Measurements from ENCODE around the gene JAZF1. TPM values are rescaled to one million over a fixed set of nuclear protein-coding genes. Genes with fewer than 3 reads are reported as not detected.

The JAZF1 gene
- total RNA-seq, 4 donors from 2014 or later: 27.8 to 36.5 (median 30.5) TPM

- ATAC-seq: no peak
- H3K4me1 ChIP-seq: peaks cover 8 to 63% (median 18%) of the 10 kb centered on the region in 3 donors
These were observed 70.1 kb downstream of the JAZF1 start for GRCh38 chr7:28110427-28111012.

GRCh38 chr7:28108747-28109146, 71.8 kb downstream of the JAZF1 start:
- no peak for ATAC-seq
- Histone ChIP-seq H3K27ac (peak overlapping the region in 2 of 4 donors; percentile 21 to 75), H3K4me1 (peaks cover 13 to 63% (median 14%) of the 10 kb centered on the region in 3 donors), H3K4me3 (no peak overlapping the region), H3K36me3 (no peaks in the 10 kb centered on the region), H3K9me3 (no peaks in the 10 kb centered on the region), H3K27me3 (no peaks in the 10 kb centered on the region)
- WGBS, 2 donors (ENCODE audit: low coverage in 1 of 2): 79 to 92% methylated on average over 3 of the region's 3 CpGs
- TF ChIP-seq CTCF (IDR thresholded peaks at IDR 0.05): no peak
- TF ChIP-seq POLR2AphosphoS5 (IDR thresholded peaks at IDR 0.05): no peak
- no peak for TF ChIP-seq POLR2A (IDR thresholded peaks at IDR 0.05)
- TF ChIP-seq EP300 (IDR thresholded peaks at IDR 0.05): no peak

More at GRCh38 chr7:28110427-28111012, 70.1 kb downstream of the JAZF1 start:
- Histone ChIP-seq H3K27ac (no peak overlapping the region), H3K27me3 (no peaks in the 10 kb centered on the region), H3K4me3 (no peak overlapping the region), H3K36me3 (no peaks in the 10 kb centered on the region), H3K9me3 (no peaks in the 10 kb centered on the region)
- 93 to 94% methylated on average over 3 to 4 of the region's 4 CpGs for WGBS, 2 donors (ENCODE audit: low coverage in 1 of 2)
- TF ChIP-seq EP300 (IDR thresholded peaks at IDR 0.05) (no peak), POLR2AphosphoS5 (IDR thresholded peaks at IDR 0.05) (no peak), POLR2A (IDR thresholded peaks at IDR 0.05) (no peak), CTCF (IDR thresholded peaks at IDR 0.05) (no peak)

GRCh38 chr7:28107960-28108359, 72.6 kb downstream of the JAZF1 start:
- H3K9me3 ChIP-seq: no peaks in the 10 kb centered on the region
- H3K27me3 ChIP-seq: no peaks in the 10 kb centered on the region
- no peaks in the 10 kb centered on the region for H3K36me3 ChIP-seq
- WGBS, 2 donors (ENCODE audit: low coverage in 1 of 2): 58 to 75% methylated on average over 2 to 3 of the region's 3 CpGs
- TF ChIP-seq POLR2A (IDR thresholded peaks at IDR 0.05): no peak
- peak; percentile 25 for TF ChIP-seq POLR2AphosphoS5 (IDR thresholded peaks at IDR 0.05)
- no peak overlapping the region for H3K4me3 ChIP-seq
- no peak for ATAC-seq
- H3K4me1 ChIP-seq: peaks cover 13 to 63% (median 15%) of the 10 kb centered on the region in 3 donors
- peak overlapping the region in 3 of 4 donors; percentile 21 to 77 (median 75) for H3K27ac ChIP-seq

- H3K36me3 ChIP-seq: no peaks in the 10 kb centered on the region
- peaks cover 13 to 55% (median 15%) of the 10 kb centered on the region in 3 donors for H3K4me1 ChIP-seq
- H3K27me3 ChIP-seq: no peaks in the 10 kb centered on the region
- WGBS, 2 donors (ENCODE audit: low coverage in 1 of 2): 12 to 37% methylated on average over 6 of the region's 6 CpGs
- H3K9me3 ChIP-seq: no peaks in the 10 kb centered on the region
- H3K4me3 ChIP-seq: no peak overlapping the region
- H3K27ac ChIP-seq: peak overlapping the region; percentile 16 to 77 (median 76)
- TF ChIP-seq POLR2AphosphoS5 (IDR thresholded peaks at IDR 0.05): no peak
- TF ChIP-seq POLR2A (IDR thresholded peaks at IDR 0.05): no peak
- TF ChIP-seq EP300 (IDR thresholded peaks at IDR 0.05): no peak
- TF ChIP-seq CTCF (IDR thresholded peaks at IDR 0.05): no peak
- peak; percentile 46 for ATAC-seq
These were observed 74.2 kb downstream of the JAZF1 start for GRCh38 chr7:28106321-28106829.

GRCh38 chr7:28105234-28105633, 75.4 kb downstream of the JAZF1 start:
- Histone ChIP-seq H3K4me1 (peaks cover 13 to 65% (median 15%) of the 10 kb centered on the region in 3 donors), H3K27me3 (no peaks in the 10 kb centered on the region), H3K9me3 (no peaks in the 10 kb centered on the region), H3K36me3 (no peaks in the 10 kb centered on the region), H3K4me3 (no peak overlapping the region), H3K27ac (peak overlapping the region in 3 of 4 donors; percentile 75 to 77 (median 77))
- no peak for TF ChIP-seq POLR2AphosphoS5 (IDR thresholded peaks at IDR 0.05)
- TF ChIP-seq CTCF (IDR thresholded peaks at IDR 0.05): no peak
- no peak for TF ChIP-seq EP300 (IDR thresholded peaks at IDR 0.05)
- TF ChIP-seq POLR2A (IDR thresholded peaks at IDR 0.05): no peak
- no peak for ATAC-seq
- WGBS, 2 donors (ENCODE audit: low coverage in 1 of 2): 46 to 73% methylated on average over 5 of the region's 6 CpGs

Data from gastroesophageal sphincter (tissue), 4 donors.